Measurements from ENCODE around the gene CFAP47. TPM values are rescaled to one million over a fixed set of nuclear protein-coding genes. Genes with fewer than 3 reads are reported as not detected.
"Not testable (repeated sequence)": the region's sequence is repeated elsewhere in the genome, so short reads cannot be mapped to it uniquely, and the experiment has no call there.

Gene CFAP47
- polyA plus RNA-seq, 4 donors: 0.07 TPM; not detected in 3

DNA sequence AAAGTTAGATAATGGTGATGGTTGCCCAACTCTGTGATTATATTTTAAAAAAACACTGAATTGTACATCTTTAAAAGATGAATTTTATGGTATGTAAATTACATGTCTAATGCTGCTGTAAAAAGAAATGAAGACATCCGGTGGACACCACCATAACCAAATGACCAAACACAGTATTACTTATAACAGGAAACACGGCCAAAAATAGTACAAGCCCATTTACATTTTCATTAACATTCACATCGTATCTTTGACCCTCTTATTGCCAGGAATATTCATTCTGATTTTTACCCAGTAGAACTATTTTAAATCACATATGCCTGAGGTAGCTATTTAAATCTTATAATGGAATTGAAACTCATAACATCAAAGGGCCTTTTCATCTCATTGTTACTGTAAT lies 143.2 kb downstream of the CFAP47 start:
- WGBS, 3 donors: 80 to 92% (median 87%) methylated on average over 3 of the region's 3 CpGs
- no peak for FAIRE-seq

DNA sequence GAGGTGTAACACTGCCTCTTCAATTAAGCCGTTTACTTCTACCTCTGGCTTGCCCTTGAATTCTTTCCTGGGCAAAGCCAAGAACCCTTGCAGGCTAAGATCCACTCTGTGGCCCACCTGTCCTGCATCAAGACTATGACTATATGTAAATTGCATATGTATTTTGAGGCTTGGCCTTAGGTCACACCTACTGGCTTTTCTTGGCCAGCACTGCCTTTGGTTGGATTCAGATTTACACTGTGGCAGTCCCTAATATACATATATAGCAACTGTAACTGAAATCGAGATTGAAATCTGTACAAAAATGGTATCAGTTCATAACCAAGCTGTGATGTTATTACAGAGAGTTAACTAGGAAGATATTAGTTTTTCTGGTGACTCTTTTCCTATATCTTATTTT lies 151.5 kb downstream of the CFAP47 start:
- H3K27me3 ChIP-seq (ENCODE audit: control insufficient read depth in 3 of 3, insufficient read depth in 3 of 3, low read length in 3 of 3): no peaks in the 10 kb centered on the region
- no peaks in the 10 kb centered on the region for H3K4me1 ChIP-seq (ENCODE audit: control insufficient read depth in 3 of 3, insufficient read depth in 2 of 3, low read depth in 1 of 3, low read length in 2 of 3)
- DNase-seq (no peak), FAIRE-seq (no peak)
- H3K36me3 ChIP-seq (ENCODE audit: control insufficient read depth in 3 of 3, insufficient read depth in 2 of 3, low read depth in 1 of 3, low read length in 3 of 3): no peaks in the 10 kb centered on the region
- WGBS, 3 donors: 60 to 80% (median 69%) methylated on average over 2 of the region's 2 CpGs
- H3K9me3 ChIP-seq (ENCODE audit: control insufficient read depth in 2 of 2, insufficient read depth in 1 of 2, low read depth in 1 of 2, low read length in 1 of 2): no peaks in the 10 kb centered on the region
- H3K4me3 ChIP-seq (ENCODE audit: low read depth in 1 of 3, low read length in 3 of 3): no peak overlapping the region
- H3K27ac ChIP-seq (ENCODE audit: low read depth in 1 of 3, low read length in 2 of 3): no peak overlapping the region

More for the DNA sequence above, 143.2 kb downstream of the CFAP47 start:
- DNase-seq: no peak
- no peaks in the 10 kb centered on the region for H3K27me3 ChIP-seq (ENCODE audit: control insufficient read depth in 3 of 3, insufficient read depth in 3 of 3, low read length in 3 of 3)
- no peaks in the 10 kb centered on the region for H3K9me3 ChIP-seq (ENCODE audit: control insufficient read depth in 2 of 2, insufficient read depth in 1 of 2, low read depth in 1 of 2, low read length in 1 of 2)
- no peaks in the 10 kb centered on the region for H3K36me3 ChIP-seq (ENCODE audit: control insufficient read depth in 3 of 3, insufficient read depth in 2 of 3, low read depth in 1 of 3, low read length in 3 of 3)
- no peaks in the 10 kb centered on the region for H3K4me1 ChIP-seq (ENCODE audit: control insufficient read depth in 3 of 3, insufficient read depth in 2 of 3, low read depth in 1 of 3, low read length in 2 of 3)
- no peak overlapping the region for H3K27ac ChIP-seq (ENCODE audit: low read depth in 1 of 3, low read length in 2 of 3)
- H3K4me3 ChIP-seq (ENCODE audit: low read depth in 1 of 3, low read length in 3 of 3): no peak overlapping the region

DNA sequence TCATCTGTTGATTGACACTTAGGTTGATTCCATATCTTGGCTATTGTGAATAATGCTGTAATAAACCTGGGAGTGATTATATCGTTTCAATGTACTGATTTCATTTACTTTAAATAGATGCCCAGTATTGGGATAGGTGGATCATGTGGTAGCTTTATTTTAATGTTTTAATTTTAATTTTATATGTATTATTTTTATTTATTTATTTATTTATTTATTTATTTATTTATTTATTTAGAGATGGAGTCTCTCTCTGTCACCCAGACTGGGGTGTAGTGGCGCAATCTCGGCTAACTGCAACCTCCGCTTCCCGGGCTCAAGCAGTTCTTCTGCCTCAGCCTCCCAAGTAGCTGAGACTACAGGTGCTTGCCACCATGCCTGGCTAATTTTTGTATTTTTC lies 155.5 kb downstream of the CFAP47 start:
- not testable (repeated sequence) for FAIRE-seq; H3K9me3 ChIP-seq (ENCODE audit: control insufficient read depth in 2 of 2, insufficient read depth in 1 of 2, low read depth in 1 of 2, low read length in 1 of 2); H3K4me3 ChIP-seq (ENCODE audit: low read depth in 1 of 3, low read length in 3 of 3); H3K36me3 ChIP-seq (ENCODE audit: control insufficient read depth in 3 of 3, insufficient read depth in 2 of 3, low read depth in 1 of 3, low read length in 3 of 3); H3K4me1 ChIP-seq (ENCODE audit: control insufficient read depth in 3 of 3, insufficient read depth in 2 of 3, low read depth in 1 of 3, low read length in 2 of 3); H3K27ac ChIP-seq (ENCODE audit: low read depth in 1 of 3, low read length in 2 of 3); DNase-seq; H3K27me3 ChIP-seq (ENCODE audit: control insufficient read depth in 3 of 3, insufficient read depth in 3 of 3, low read length in 3 of 3)
- WGBS, 3 donors: 86 to 94% (median 90%) methylated on average over 4 to 5 of the region's 5 CpGs

DNA sequence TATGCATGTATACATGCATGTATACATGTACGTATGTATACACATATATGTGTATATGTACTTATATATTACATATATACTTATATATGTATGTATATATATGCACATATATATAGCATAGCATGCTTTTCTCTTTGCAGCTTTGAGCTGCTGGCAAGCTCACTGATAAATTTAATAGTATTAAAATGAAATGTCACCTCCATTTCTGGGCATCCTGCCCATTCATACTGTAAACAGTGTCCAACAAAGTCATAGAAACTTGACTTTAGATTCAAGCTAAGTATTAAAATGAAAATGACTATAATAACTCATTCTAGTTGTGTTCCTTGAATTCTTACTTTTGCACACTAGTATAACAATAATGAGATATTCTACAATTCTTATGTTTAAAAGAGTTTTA lies 163.7 kb downstream of the CFAP47 start:
- Histone ChIP-seq H3K27ac (ENCODE audit: low read depth in 1 of 3, low read length in 2 of 3) (no peak overlapping the region), H3K27me3 (ENCODE audit: control insufficient read depth in 3 of 3, insufficient read depth in 3 of 3, low read length in 3 of 3) (no peaks in the 10 kb centered on the region), H3K36me3 (ENCODE audit: control insufficient read depth in 3 of 3, insufficient read depth in 2 of 3, low read depth in 1 of 3, low read length in 3 of 3) (no peaks in the 10 kb centered on the region), H3K9me3 (ENCODE audit: control insufficient read depth in 2 of 2, insufficient read depth in 1 of 2, low read depth in 1 of 2, low read length in 1 of 2) (no peaks in the 10 kb centered on the region), H3K4me3 (ENCODE audit: low read depth in 1 of 3, low read length in 3 of 3) (no peak overlapping the region), H3K4me1 (ENCODE audit: control insufficient read depth in 3 of 3, insufficient read depth in 2 of 3, low read depth in 1 of 3, low read length in 2 of 3) (no peaks in the 10 kb centered on the region)
- 73 to 88% (median 88%) methylated on average over 1 of the region's 1 CpG for WGBS, 3 donors
- FAIRE-seq: no peak
- no peak for DNase-seq

DNA sequence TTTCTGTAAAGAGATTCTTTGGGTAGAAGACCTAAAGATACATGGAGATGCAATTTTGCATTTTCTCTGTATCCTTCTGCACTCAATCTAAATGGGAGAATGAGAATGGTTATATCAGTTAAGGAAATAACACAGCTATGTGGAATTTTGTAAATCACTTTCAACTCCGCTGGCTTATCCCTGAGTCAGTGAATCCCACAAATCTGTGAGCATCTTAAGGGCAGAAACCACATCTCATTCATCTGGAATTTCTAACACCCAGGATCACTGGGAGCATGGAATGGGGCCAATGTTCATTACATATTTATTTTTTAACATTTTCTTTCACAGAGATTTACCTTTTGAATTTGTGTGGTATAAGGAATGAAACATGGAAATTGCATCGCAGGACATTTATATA lies 167.8 kb downstream of the CFAP47 start:
- no peaks in the 10 kb centered on the region for H3K4me1 ChIP-seq (ENCODE audit: control insufficient read depth in 3 of 3, insufficient read depth in 2 of 3, low read depth in 1 of 3, low read length in 2 of 3)
- no peak overlapping the region for H3K27ac ChIP-seq (ENCODE audit: low read depth in 1 of 3, low read length in 2 of 3)
- H3K36me3 ChIP-seq (ENCODE audit: control insufficient read depth in 3 of 3, insufficient read depth in 2 of 3, low read depth in 1 of 3, low read length in 3 of 3): no peaks in the 10 kb centered on the region
- DNase-seq: no peak
- H3K4me3 ChIP-seq (ENCODE audit: low read depth in 1 of 3, low read length in 3 of 3): no peak overlapping the region
- no peaks in the 10 kb centered on the region for H3K9me3 ChIP-seq (ENCODE audit: control insufficient read depth in 2 of 2, insufficient read depth in 1 of 2, low read depth in 1 of 2, low read length in 1 of 2)
- H3K27me3 ChIP-seq (ENCODE audit: control insufficient read depth in 3 of 3, insufficient read depth in 3 of 3, low read length in 3 of 3): no peaks in the 10 kb centered on the region
- 75 to 88% (median 78%) methylated on average over 2 of the region's 2 CpGs for WGBS, 3 donors
- FAIRE-seq: no peak

DNA sequence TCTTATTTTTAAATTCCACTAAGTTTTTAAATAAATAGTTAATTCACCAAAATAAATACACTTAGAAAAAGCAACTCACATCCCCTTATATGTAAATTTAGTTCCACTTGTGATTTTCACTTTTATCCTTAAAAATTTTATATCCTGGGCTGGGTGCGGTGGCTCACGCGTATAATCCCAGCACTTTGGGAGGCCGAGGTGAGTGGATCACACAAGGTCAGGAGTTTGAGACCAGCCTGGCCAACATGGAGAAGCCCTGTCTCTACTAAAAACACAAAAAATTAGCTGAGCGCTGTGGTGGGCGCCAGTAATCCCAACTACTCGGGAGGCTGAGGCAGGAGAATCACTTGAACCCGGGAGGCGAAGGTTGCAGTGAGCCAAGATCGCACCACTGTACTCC lies 169.4 kb downstream of the CFAP47 start:
- FAIRE-seq, DNase-seq: not testable (repeated sequence)
- WGBS, 3 donors: 90 to 95% (median 92%) methylated on average over 9 to 10 of the region's 10 CpGs

DNA sequence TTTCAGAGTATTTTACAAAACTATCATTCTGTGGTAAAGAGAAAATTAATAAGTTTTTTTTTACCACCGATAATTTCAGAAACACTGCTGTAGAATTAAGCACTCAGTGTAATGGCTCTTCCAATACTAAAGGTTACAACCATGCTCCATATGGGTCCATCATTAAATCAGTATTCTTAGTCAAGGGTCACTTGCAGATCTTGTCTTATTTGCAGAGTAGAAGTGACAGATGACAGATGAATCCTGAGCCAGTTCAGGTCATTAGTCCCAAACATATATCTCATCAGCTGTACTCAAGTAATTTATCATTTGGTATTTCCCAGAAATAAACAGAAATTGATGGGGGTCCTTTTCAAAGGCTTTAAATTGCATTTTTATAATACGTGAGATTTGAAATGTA lies 182.9 kb downstream of the CFAP47 start:
- Histone ChIP-seq H3K9me3 (ENCODE audit: control insufficient read depth in 2 of 2, insufficient read depth in 1 of 2, low read depth in 1 of 2, low read length in 1 of 2) (no peaks in the 10 kb centered on the region), H3K27ac (ENCODE audit: low read depth in 1 of 3, low read length in 2 of 3) (no peak overlapping the region), H3K36me3 (ENCODE audit: control insufficient read depth in 3 of 3, insufficient read depth in 2 of 3, low read depth in 1 of 3, low read length in 3 of 3) (no peaks in the 10 kb centered on the region), H3K4me3 (ENCODE audit: low read depth in 1 of 3, low read length in 3 of 3) (no peak overlapping the region), H3K4me1 (ENCODE audit: control insufficient read depth in 3 of 3, insufficient read depth in 2 of 3, low read depth in 1 of 3, low read length in 2 of 3) (no peaks in the 10 kb centered on the region), H3K27me3 (ENCODE audit: control insufficient read depth in 3 of 3, insufficient read depth in 3 of 3, low read length in 3 of 3) (no peaks in the 10 kb centered on the region)
- DNase-seq (no peak), FAIRE-seq (no peak)
- WGBS, 3 donors: 69 to 90% (median 82%) methylated on average over 2 of the region's 2 CpGs

More for the DNA sequence above, 169.4 kb downstream of the CFAP47 start:
- H3K4me3 ChIP-seq (ENCODE audit: low read depth in 1 of 3, low read length in 3 of 3); H3K27ac ChIP-seq (ENCODE audit: low read depth in 1 of 3, low read length in 2 of 3); H3K4me1 ChIP-seq (ENCODE audit: control insufficient read depth in 3 of 3, insufficient read depth in 2 of 3, low read depth in 1 of 3, low read length in 2 of 3); H3K27me3 ChIP-seq (ENCODE audit: control insufficient read depth in 3 of 3, insufficient read depth in 3 of 3, low read length in 3 of 3); H3K36me3 ChIP-seq (ENCODE audit: control insufficient read depth in 3 of 3, insufficient read depth in 2 of 3, low read depth in 1 of 3, low read length in 3 of 3); H3K9me3 ChIP-seq (ENCODE audit: control insufficient read depth in 2 of 2, insufficient read depth in 1 of 2, low read depth in 1 of 2, low read length in 1 of 2): not testable (repeated sequence)

DNA sequence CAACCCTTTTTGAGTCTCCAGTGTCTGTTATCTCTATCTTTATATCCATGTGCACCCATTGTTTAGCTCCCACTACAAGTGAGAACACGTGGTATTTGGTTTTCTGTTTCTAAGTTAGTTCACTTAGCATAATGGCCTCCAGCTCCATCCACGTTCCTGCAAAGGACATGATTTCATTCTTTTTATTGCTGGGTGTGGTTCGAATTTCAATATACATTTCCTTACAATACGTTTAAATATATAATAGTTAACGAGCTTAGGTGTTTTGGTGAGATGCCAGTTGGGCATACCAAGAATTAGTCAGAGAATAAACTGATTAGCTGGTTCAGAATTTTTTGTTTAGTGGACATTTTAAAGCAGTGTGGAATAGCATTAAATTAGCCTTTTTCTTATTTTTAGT lies 196.7 kb downstream of the CFAP47 start:
- Histone ChIP-seq H3K36me3 (ENCODE audit: control insufficient read depth in 3 of 3, insufficient read depth in 2 of 3, low read depth in 1 of 3, low read length in 3 of 3) (no peaks in the 10 kb centered on the region), H3K9me3 (ENCODE audit: control insufficient read depth in 2 of 2, insufficient read depth in 1 of 2, low read depth in 1 of 2, low read length in 1 of 2) (no peaks in the 10 kb centered on the region), H3K27me3 (ENCODE audit: control insufficient read depth in 3 of 3, insufficient read depth in 3 of 3, low read length in 3 of 3) (no peaks in the 10 kb centered on the region), H3K27ac (ENCODE audit: low read depth in 1 of 3, low read length in 2 of 3) (no peak overlapping the region), H3K4me1 (ENCODE audit: control insufficient read depth in 3 of 3, insufficient read depth in 2 of 3, low read depth in 1 of 3, low read length in 2 of 3) (no peaks in the 10 kb centered on the region), H3K4me3 (ENCODE audit: low read depth in 1 of 3, low read length in 3 of 3) (no peak overlapping the region)
- 33 to 65% (median 33%) methylated on average over 5 of the region's 5 CpGs for WGBS, 3 donors
- DNase-seq (peak in 1 of 2 donors; percentile 0), FAIRE-seq (no peak)

DNA sequence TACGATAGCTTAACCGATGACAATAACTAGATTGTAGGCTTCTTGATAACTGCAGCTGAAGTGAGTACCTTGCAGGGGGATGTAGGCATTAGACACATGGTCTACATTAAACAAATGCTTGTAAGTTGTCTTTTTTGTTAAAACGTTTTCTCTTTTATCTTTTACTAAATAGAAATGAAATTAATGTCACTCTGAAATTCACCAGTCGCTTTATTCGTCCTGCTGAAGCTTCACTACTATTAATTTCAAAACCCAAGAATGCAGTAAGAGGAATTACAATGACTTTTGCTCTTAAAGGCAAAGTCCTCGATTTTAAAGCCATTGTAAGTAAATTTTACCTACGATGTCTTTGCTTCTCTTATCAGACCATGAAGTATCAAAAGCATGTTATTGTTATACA lies 239.7 kb downstream of the CFAP47 start:
- H3K9me3 ChIP-seq (ENCODE audit: control insufficient read depth in 2 of 2, insufficient read depth in 1 of 2, low read depth in 1 of 2, low read length in 1 of 2): no peaks in the 10 kb centered on the region
- no peak overlapping the region for H3K4me3 ChIP-seq (ENCODE audit: low read depth in 1 of 3, low read length in 3 of 3)
- H3K36me3 ChIP-seq (ENCODE audit: control insufficient read depth in 3 of 3, insufficient read depth in 2 of 3, low read depth in 1 of 3, low read length in 3 of 3): no peaks in the 10 kb centered on the region
- H3K4me1 ChIP-seq (ENCODE audit: control insufficient read depth in 3 of 3, insufficient read depth in 2 of 3, low read depth in 1 of 3, low read length in 2 of 3): no peaks in the 10 kb centered on the region
- no peak overlapping the region for H3K27ac ChIP-seq (ENCODE audit: low read depth in 1 of 3, low read length in 2 of 3)
- 24 to 44% (median 32%) methylated on average over 7 of the region's 7 CpGs for WGBS, 3 donors
- DNase-seq: peak in 1 of 2 donors; percentile 6
- H3K27me3 ChIP-seq (ENCODE audit: control insufficient read depth in 3 of 3, insufficient read depth in 3 of 3, low read length in 3 of 3): no peaks in the 10 kb centered on the region
- FAIRE-seq: no peak

Measured in small intestine (tissue), 7 donors.